Measurements from ENCODE around the gene TSPYL1. TPM values are rescaled to one million over a fixed set of nuclear protein-coding genes. Genes with fewer than 3 reads are reported as not detected.
"Not testable (repeated sequence)": the region's sequence is repeated elsewhere in the genome, so short reads cannot be mapped to it uniquely, and the experiment has no call there.

The TSPYL1 gene
- total RNA-seq, 1 donor from 2014 or later: 101 TPM

- Mint-ChIP-seq H3K4me3 (ENCODE audit: low read depth) (no peak overlapping the region), H3K36me3 (ENCODE audit: insufficient read depth) (no peaks in the 10 kb centered on the region), H3K4me1 (ENCODE audit: low read depth) (no peaks in the 10 kb centered on the region), H3K27ac (no peak overlapping the region), H3K27me3 (no peaks in the 10 kb centered on the region), H3K9me3 (ENCODE audit: low read depth) (no peaks in the 10 kb centered on the region)
- TF ChIP-seq, protein P1, sequence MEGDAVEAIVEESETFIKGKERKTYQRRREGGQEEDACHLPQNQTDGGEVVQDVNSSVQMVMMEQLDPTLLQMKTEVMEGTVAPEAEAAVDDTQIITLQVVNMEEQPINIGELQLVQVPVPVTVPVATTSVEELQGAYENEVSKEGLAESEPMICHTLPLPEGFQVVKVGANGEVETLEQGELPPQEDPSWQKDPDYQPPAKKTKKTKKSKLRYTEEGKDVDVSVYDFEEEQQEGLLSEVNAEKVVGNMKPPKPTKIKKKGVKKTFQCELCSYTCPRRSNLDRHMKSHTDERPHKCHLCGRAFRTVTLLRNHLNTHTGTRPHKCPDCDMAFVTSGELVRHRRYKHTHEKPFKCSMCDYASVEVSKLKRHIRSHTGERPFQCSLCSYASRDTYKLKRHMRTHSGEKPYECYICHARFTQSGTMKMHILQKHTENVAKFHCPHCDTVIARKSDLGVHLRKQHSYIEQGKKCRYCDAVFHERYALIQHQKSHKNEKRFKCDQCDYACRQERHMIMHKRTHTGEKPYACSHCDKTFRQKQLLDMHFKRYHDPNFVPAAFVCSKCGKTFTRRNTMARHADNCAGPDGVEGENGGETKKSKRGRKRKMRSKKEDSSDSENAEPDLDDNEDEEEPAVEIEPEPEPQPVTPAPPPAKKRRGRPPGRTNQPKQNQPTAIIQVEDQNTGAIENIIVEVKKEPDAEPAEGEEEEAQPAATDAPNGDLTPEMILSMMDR (IDR thresholded peaks at IDR 0.05; ENCODE audit: unreplicated experiment): peak; percentile 98
- DNase-seq (ENCODE audit: low spot score, unreplicated experiment): no peak
Measured at GRCh38 chr6:116287689-116288282, 8.1 kb upstream of the TSPYL1 start.

DNA sequence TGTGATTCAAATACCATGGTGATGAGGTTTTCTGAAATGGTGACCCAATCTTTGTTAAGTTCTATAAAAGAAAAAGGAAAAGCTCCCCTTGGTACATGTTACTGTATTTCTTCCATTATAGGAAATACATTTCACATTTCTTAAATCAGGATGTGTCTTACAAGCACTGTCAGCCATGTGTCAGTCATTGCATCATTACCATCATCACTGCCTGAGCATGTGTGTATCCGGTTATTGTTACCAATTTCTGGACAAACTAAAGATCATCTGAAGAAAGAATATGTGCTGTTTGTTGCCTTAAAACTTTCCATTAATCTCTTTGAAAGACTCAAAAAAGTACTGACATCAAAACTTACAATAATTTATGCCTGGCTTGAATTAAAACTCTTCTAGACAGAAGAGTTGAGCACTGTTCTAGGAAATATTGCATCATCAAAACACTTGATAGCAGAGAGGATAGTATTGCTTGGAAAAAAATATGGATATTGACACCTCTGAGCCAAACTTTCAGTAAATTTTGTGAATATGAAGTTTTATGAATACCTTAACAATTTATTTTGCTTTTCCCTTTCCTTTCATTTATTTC is 7.1 kb upstream of the TSPYL1 start:
- TF ChIP-seq, protein P1 (IDR thresholded peaks at IDR 0.05; ENCODE audit: unreplicated experiment): no peak
- no peak overlapping the region for H3K27ac Mint-ChIP-seq

GRCh38 chr6:116284984-116285383 is 5.3 kb upstream of the TSPYL1 start:
- not testable (repeated sequence) for DNase-seq (ENCODE audit: low spot score, unreplicated experiment); H3K4me3 Mint-ChIP-seq (ENCODE audit: low read depth); H3K27me3 Mint-ChIP-seq; H3K4me1 Mint-ChIP-seq (ENCODE audit: low read depth); H3K36me3 Mint-ChIP-seq (ENCODE audit: insufficient read depth); H3K27ac Mint-ChIP-seq; H3K9me3 Mint-ChIP-seq (ENCODE audit: low read depth)

More for the DNA sequence above, 7.1 kb upstream of the TSPYL1 start:
- Mint-ChIP-seq H3K9me3 (ENCODE audit: low read depth) (no peaks in the 10 kb centered on the region), H3K4me3 (ENCODE audit: low read depth) (no peak overlapping the region), H3K4me1 (ENCODE audit: low read depth) (no peaks in the 10 kb centered on the region), H3K27me3 (no peaks in the 10 kb centered on the region), H3K36me3 (ENCODE audit: insufficient read depth) (no peaks in the 10 kb centered on the region)
- no peak for DNase-seq (ENCODE audit: low spot score, unreplicated experiment)

DNA sequence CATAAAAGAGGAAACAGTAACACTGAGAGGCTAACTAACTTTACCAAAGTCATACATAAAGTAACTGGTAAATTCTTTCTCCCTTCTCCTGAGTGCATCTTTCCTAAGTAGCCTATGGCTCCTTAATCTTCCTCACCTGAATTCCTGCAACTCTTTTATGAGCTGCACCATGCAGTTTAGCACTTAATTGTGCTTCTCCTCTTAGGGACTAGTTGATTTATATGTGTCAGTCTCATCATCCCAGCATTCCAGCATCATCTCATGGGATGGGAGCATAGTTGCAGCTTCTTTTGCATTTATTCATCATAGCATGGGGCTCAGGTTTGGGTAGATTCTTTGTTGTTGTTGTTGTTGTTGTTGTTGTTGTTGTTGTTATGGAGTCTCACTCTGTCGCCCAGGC is 3.5 kb upstream of the TSPYL1 start:
- peaks cover 18% of the 10 kb centered on the region for H3K4me1 Mint-ChIP-seq (ENCODE audit: low read depth)
- TF ChIP-seq, protein P1 (IDR thresholded peaks at IDR 0.05; ENCODE audit: unreplicated experiment): no peak
- H3K27me3 Mint-ChIP-seq: no peaks in the 10 kb centered on the region
- H3K36me3 Mint-ChIP-seq (ENCODE audit: insufficient read depth): peaks cover 5% of the 10 kb centered on the region
- H3K9me3 Mint-ChIP-seq (ENCODE audit: low read depth): no peaks in the 10 kb centered on the region
- H3K4me3 Mint-ChIP-seq (ENCODE audit: low read depth): no peak overlapping the region
- no peak for DNase-seq (ENCODE audit: low spot score, unreplicated experiment)
- no peak overlapping the region for H3K27ac Mint-ChIP-seq

DNA sequence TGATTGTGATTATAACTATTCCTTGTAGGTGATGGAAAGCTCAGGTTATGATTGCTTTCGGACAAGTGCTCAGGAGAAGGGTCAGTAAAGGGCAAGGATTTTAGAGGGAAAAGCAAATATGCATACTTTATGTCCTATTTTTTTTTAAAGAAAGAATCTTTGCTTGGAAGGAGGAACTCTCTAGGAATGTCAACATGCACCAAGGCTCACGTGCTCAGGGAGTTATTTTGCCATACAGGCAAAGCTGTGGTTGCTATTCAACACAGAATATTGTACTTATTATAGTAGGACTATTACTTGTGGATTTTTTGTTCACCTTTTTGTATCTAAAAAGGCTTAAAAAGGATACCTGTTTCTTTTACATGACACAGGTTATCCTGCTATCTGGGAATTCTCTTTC is 3.0 kb upstream of the TSPYL1 start:
- Mint-ChIP-seq H3K36me3 (ENCODE audit: insufficient read depth) (peaks cover 9% of the 10 kb centered on the region), H3K27ac (no peak overlapping the region), H3K27me3 (no peaks in the 10 kb centered on the region), H3K9me3 (ENCODE audit: low read depth) (no peaks in the 10 kb centered on the region), H3K4me1 (ENCODE audit: low read depth) (peaks cover 22% of the 10 kb centered on the region), H3K4me3 (ENCODE audit: low read depth) (no peak overlapping the region)
- TF ChIP-seq, protein P1 (IDR thresholded peaks at IDR 0.05; ENCODE audit: unreplicated experiment): no peak
- DNase-seq (ENCODE audit: low spot score, unreplicated experiment): no peak

DNA sequence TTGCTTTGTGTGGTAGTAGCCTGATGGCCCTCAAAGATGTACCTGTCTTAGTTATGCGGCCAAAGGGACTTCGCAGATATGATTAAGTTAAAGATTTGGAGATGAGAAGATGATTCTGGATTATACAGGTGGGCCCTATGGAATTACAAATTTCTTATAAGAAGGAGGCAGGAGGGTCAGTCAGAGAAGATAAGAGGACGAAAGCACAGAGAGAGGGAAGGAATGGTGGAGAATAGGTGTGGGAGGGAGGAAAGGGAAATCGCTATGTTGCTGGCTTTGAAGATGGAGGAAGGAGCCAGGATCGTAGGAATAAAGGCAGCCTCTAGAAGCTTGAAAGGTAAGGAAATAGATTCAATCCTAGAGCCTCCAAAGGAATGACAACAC is 1.2 kb upstream of the TSPYL1 start:
- DNase-seq (ENCODE audit: low spot score, unreplicated experiment): no peak
- Mint-ChIP-seq H3K4me1 (ENCODE audit: low read depth) (peaks cover 36% of the 10 kb centered on the region), H3K27ac (peak overlapping the region; percentile 100), H3K27me3 (no peaks in the 10 kb centered on the region), H3K9me3 (ENCODE audit: low read depth) (no peaks in the 10 kb centered on the region), H3K4me3 (ENCODE audit: low read depth) (peak overlapping the region; percentile 99), H3K36me3 (ENCODE audit: insufficient read depth) (peaks cover 18% of the 10 kb centered on the region)
- TF ChIP-seq, protein P1 (IDR thresholded peaks at IDR 0.05; ENCODE audit: unreplicated experiment): no peak
